Neural progenitor cell (in vitro differentiated cells): ENCODE data around the gene FRY. TPM values are rescaled to one million over a fixed set of nuclear protein-coding genes. Genes with fewer than 3 reads are reported as not detected.

ENCODE experiments used
- DNase-seq: peaks from one replicate; pipeline ENCODE4 v3.0.0-alpha.2; 2016; ENCODE audit warnings: low spot score
- H2AFZ ChIP-seq: fragments of 200-600 bp; sonication (generic); replicated peaks from 2 replicates; pipeline ENCODE4 v1.6.1; 2016; ENCODE audit warnings: antibody characterized with exemption
- H3F3A ChIP-seq: fragments of 200-600 bp; sonication (generic); 2 replicates; pipeline ENCODE4 v1.6.1; 2016; ENCODE audit warnings: antibody characterized with exemption, low read depth
- H3K27ac ChIP-seq: fragments of 200-600 bp; sonication (generic); 2 replicates; pipeline ENCODE4 v1.5.1; 2016; ENCODE audit warnings: mild to moderate bottlenecking
- H3K27me3 ChIP-seq: fragments of 200-600 bp; sonication (generic); 2 replicates; pipeline ENCODE4 v1.6.1; 2016; ENCODE audit warnings: mild to moderate bottlenecking, moderate library complexity
- H3K36me3 ChIP-seq: fragments of 200-600 bp; sonication (generic); 2 replicates; pipeline ENCODE4 v1.5.1; 2016
- H3K4me1 ChIP-seq: fragments of 200-600 bp; sonication (generic); 2 replicates; pipeline ENCODE4 v1.6.1; 2016; ENCODE audit warnings: mixed run types
- H3K4me2 ChIP-seq: fragments of 200-600 bp; sonication (generic); 2 replicates; pipeline ENCODE4 v1.6.1; 2016
- H3K4me3 ChIP-seq: fragments of 200-600 bp; sonication (generic); 2 replicates; pipeline ENCODE4 v1.5.1; 2016
- H3K79me2 ChIP-seq: fragments of 200-600 bp; sonication (generic); 2 replicates; pipeline ENCODE4 v1.6.1; 2016; ENCODE audit warnings: low read depth
- H3K9ac ChIP-seq: fragments of 200-600 bp; sonication (generic); 2 replicates; pipeline ENCODE4 v1.6.1; 2016
- H3K9me3 ChIP-seq: fragments of 200-600 bp; sonication (generic); 2 replicates; pipeline ENCODE4 v1.5.1; 2016; ENCODE audit warnings: low read depth
- H4K20me1 ChIP-seq: fragments of 200-600 bp; sonication (generic); 2 replicates; pipeline ENCODE4 v1.6.1; 2016; ENCODE audit warnings: low read depth
- H3K27ac Mint-ChIP-seq: 3 replicates; pipeline ENCODE4 v1.8.0; 2021; ENCODE audit warnings: mixed read lengths
- H3K27me3 Mint-ChIP-seq: 2 replicates; pipeline ENCODE4 v1.8.0; 2022; ENCODE audit warnings: low read depth, mild to moderate bottlenecking, inconsistent platforms, moderate library complexity, mixed read lengths; ENCODE audit not compliant: insufficient read depth
- H3K36me3 Mint-ChIP-seq: 3 replicates; pipeline ENCODE4 v1.8.0; 2021; ENCODE audit warnings: mixed read lengths
- H3K4me1 Mint-ChIP-seq: 3 replicates; pipeline ENCODE4 v1.8.0; 2021; ENCODE audit warnings: mixed read lengths
- H3K4me3 Mint-ChIP-seq: 3 replicates; pipeline ENCODE4 v1.8.0; 2021; ENCODE audit warnings: mild to moderate bottlenecking, moderate library complexity, mixed read lengths
- H3K9me3 Mint-ChIP-seq: 3 replicates; pipeline ENCODE4 v1.8.0; 2020; ENCODE audit warnings: mixed read lengths
- CTCF ChIP-seq: fragments of 200-600 bp; sonication (generic); IDR thresholded peaks from 2 replicates; pipeline ENCODE4 v1.5.1; 2017; ENCODE audit warnings: antibody characterized with exemption, mild to moderate bottlenecking
- EZH2 ChIP-seq: fragments of 200-600 bp; sonication (generic); IDR thresholded peaks from 2 replicates; pipeline ENCODE4 v1.6.1; 2017; ENCODE audit warnings: antibody characterized with exemption, mild to moderate bottlenecking, moderate library complexity
- EZH2phosphoT487 ChIP-seq: fragments of 200-600 bp; sonication (generic); IDR thresholded peaks from 2 replicates; pipeline ENCODE4 v1.6.1; 2017; ENCODE audit warnings: antibody characterized with exemption
- total RNA-seq: library from RNA; depleted of rRNA; stranded (reverse); fragments of >200 nt; gene quantifications from 2 replicates; pipeline ENCODE4 v1.2.3, GENCODE V29; 2015; ENCODE audit warnings: low replicate concordance

FRY gene
- total RNA-seq, 1 donor from 2014 or later: 12.6 TPM

GRCh38 chr13:32031815-32032370, 319 bp downstream of the FRY start:
- Histone ChIP-seq H3K27me3 (no peaks in the 10 kb centered on the region), H3K9me3 (no peaks in the 10 kb centered on the region), H3K4me1 (peaks cover 66% of the 10 kb centered on the region), H3K4me2 (peak overlapping the region; percentile 92), H4K20me1 (no peaks in the 10 kb centered on the region), H3K79me2 (peaks cover 44% of the 10 kb centered on the region), H3K27ac (peak overlapping the region; percentile 83), H3F3A (peaks cover 41% of the 10 kb centered on the region), H3K4me3 (peak overlapping the region; percentile 71), H3K36me3 (no peaks in the 10 kb centered on the region), H2AFZ (peak overlapping the region; percentile 88), H3K9ac (no peak overlapping the region)
- H3K27ac Mint-ChIP-seq: no peak overlapping the region
- H3K36me3 Mint-ChIP-seq: no peaks in the 10 kb centered on the region
- peak overlapping the region; percentile 85 for H3K4me3 Mint-ChIP-seq
- H3K4me1 Mint-ChIP-seq: peaks cover 14% of the 10 kb centered on the region
- TF ChIP-seq CTCF: no peak
- TF ChIP-seq EZH2phosphoT487: no peak
- TF ChIP-seq EZH2: no peak
- peaks cover 10% of the 10 kb centered on the region for H3K27me3 Mint-ChIP-seq
- H3K9me3 Mint-ChIP-seq: no peaks in the 10 kb centered on the region
- DNase-seq: no peak

- Histone ChIP-seq H3K4me1 (peaks cover 67% of the 10 kb centered on the region), H3K9me3 (no peaks in the 10 kb centered on the region), H3F3A (peaks cover 33% of the 10 kb centered on the region), H4K20me1 (no peaks in the 10 kb centered on the region), H3K27me3 (no peaks in the 10 kb centered on the region), H3K36me3 (no peaks in the 10 kb centered on the region), H3K9ac (no peak overlapping the region), H3K4me2 (peak overlapping the region; percentile 92), H3K79me2 (peaks cover 47% of the 10 kb centered on the region), H2AFZ (no peak overlapping the region), H3K4me3 (peak overlapping the region; percentile 71), H3K27ac (no peak overlapping the region)
- Mint-ChIP-seq H3K36me3 (no peaks in the 10 kb centered on the region), H3K4me1 (peaks cover 14% of the 10 kb centered on the region), H3K27ac (no peak overlapping the region), H3K9me3 (no peaks in the 10 kb centered on the region), H3K27me3 (peaks cover 10% of the 10 kb centered on the region), H3K4me3 (no peak overlapping the region)
- TF ChIP-seq CTCF (no peak), EZH2phosphoT487 (no peak), EZH2 (no peak)
- DNase-seq: no peak
These were observed 1.2 kb downstream of the FRY start for GRCh38 chr13:32032759-32033158.

GRCh38 chr13:32033744-32034143, 2.2 kb downstream of the FRY start:
- Mint-ChIP-seq H3K4me1 (peaks cover 11% of the 10 kb centered on the region), H3K36me3 (no peaks in the 10 kb centered on the region)
- DNase-seq: no peak

More at GRCh38 chr13:32033744-32034143, 2.2 kb downstream of the FRY start:
- Mint-ChIP-seq H3K27me3 (peaks cover 10% of the 10 kb centered on the region), H3K9me3 (no peaks in the 10 kb centered on the region), H3K4me3 (no peak overlapping the region), H3K27ac (no peak overlapping the region)
- H3F3A ChIP-seq: peaks cover 33% of the 10 kb centered on the region
- no peaks in the 10 kb centered on the region for H3K36me3 ChIP-seq
- H3K27ac ChIP-seq: no peak overlapping the region
- H4K20me1 ChIP-seq: no peaks in the 10 kb centered on the region
- peaks cover 62% of the 10 kb centered on the region for H3K4me1 ChIP-seq
- no peaks in the 10 kb centered on the region for H3K9me3 ChIP-seq
- no peak for TF ChIP-seq EZH2
- TF ChIP-seq EZH2phosphoT487: no peak
- TF ChIP-seq CTCF: no peak
- no peak overlapping the region for H3K9ac ChIP-seq
- H3K4me3 ChIP-seq: no peak overlapping the region
- no peaks in the 10 kb centered on the region for H3K27me3 ChIP-seq
- peaks cover 47% of the 10 kb centered on the region for H3K79me2 ChIP-seq
- H3K4me2 ChIP-seq: no peak overlapping the region
- H2AFZ ChIP-seq: no peak overlapping the region
